Right renal pelvis (tissue), 4 donors: ENCODE results near the gene OR2A7. TPM values are rescaled to one million over a fixed set of nuclear protein-coding genes. Genes with fewer than 3 reads are reported as not detected.
"Not testable (repeated sequence)": the region's sequence is repeated elsewhere in the genome, so short reads cannot be mapped to it uniquely, and the experiment has no call there.

Experiments
- DNase-seq, 4 donors: peaks; one replicate each; pipeline ENCODE4 v3.0.0-alpha.2; 2013; ENCODE audit warnings: low read depth in 4 of 4, low spot score in 3 of 4, missing footprints in 1 of 4
- polyA plus RNA-seq, 4 donors: library from polyadenylated mRNA; unstranded; fragments of 120-200 nt; gene quantifications; one replicate each; pipeline ENCODE4 v1.2.1, GENCODE V29; 2013; ENCODE audit not compliant: insufficient read length in 4 of 4

OR2A7 gene
- 10 to 100 TPM in 2 of 4 donors, 1 to 10 TPM in 2; 7.8 to 15.2 (median 10.0) TPM for polyA plus RNA-seq

- DNase-seq = not testable (repeated sequence)
Measured at GRCh38 chr7:144264692-144265091, at the start of gene OR2A7. OR2A7 (minus strand) TSS chr7:144264792; CDS start chr7:144259628, 5,164 bp downstream.

DNA sequence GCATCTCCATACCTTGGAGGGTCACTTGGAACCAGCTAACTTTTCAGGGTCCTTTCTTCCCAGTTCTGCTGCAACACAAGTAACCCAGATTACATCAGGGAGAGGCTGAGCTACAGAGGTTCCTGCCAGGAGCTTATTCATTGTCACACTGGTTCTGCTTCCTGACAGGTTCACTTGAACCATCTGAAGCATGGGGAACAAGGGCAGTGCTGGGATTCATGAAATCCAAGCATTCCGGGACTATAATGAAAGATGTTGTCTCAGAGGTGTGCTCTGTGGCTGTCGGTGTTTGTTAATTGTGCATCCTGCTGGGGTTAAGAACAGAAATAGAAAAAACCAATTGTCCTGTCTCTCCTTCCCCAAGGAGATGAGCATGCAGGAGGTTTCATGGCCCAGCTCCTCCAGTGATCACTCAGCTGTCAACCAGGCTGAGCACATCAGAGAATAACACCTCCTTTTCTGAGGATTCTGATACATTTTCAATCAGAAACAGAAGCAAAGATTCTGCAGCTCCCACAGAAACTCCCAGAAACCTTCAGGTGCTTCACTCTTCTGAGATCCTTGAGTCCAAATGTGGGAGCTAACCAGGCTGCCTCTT is 47.4 kb upstream of the OR2A7 start, which contains the start of gene OR2A1:
TSS of gene OR2A1 (plus strand) at position 548 of the 598 bp plus-strand sequence. CDS start 5,706 bp downstream, outside the sequence.
- DNase-seq = not testable (repeated sequence)

DNA sequence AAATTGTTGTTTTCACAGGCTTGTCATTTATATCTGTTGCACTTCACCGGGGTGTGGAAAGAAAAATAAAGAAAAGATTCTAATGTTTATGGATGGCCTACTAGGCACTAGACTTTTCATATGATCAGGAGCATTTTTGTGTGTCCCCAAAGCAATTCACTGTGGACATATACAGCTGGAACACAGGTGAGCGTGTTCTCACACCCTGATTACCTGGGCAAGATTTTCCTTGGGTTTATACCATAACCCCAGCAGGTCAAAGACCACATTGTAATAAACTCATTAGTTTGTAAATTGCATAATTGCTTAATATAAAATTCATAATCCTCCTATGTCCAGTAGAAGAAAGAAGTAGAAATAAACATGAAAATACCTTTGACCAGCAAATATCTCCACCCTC is 46.6 kb upstream of the OR2A7 start:
- not testable (repeated sequence) for DNase-seq

DNA sequence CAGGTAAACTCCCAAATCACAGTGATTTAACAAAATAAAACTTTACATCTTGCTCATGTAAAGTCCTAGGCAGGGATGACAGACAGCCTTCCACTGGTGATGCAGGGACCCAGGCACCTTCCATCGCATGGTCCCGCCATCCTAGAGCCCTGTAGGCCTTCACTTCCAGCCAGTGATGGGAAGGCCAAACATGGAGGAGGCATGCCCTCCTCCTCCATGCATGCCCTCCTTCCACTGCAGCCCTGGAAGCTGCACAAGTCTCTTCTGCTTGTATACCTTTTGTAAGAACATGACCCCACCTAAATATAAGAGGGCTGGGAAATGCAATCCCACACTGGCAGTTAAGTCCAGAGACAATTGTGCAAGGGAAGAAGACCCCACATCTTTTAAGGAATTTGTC is 45.1 kb upstream of the OR2A7 start:
- not testable (repeated sequence) for DNase-seq

DNA sequence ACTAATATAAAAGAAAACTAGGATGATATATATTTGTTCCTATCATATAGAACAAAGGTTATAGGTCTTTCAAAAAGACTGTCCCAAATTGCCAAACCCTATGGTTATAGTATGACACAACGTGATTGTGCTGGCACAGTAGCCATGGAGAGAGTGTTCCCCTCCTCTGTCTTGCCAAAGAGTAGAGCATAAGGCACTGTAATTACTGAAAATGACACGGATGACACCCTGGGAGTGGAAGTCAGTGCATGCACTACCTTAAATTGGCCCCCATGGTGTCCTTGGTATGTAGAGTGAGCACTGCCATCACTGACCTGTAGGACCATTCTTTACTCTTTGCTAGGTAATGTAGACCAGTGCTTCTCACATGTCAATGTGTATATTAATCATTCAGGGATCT is 40.6 kb upstream of the OR2A7 start:
- not testable (repeated sequence) for DNase-seq

DNA sequence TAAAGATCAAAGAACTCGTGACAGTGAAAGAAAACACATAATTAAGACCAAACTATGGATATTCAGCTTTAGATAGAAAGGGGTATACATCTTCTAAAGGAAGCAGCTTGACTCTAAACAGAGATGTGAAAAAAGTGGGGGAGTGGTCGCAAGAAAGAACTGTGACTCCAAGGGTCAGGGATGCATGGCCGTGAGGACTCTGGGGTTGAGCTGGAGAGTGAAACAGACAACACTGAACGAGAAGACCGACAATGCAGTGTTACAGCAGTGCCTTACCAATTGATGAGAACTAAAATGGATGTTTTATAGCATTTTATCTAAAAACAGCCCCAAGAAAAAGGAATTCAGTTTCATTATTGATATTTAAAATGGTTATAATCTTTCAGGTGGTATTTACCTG is 39.0 kb upstream of the OR2A7 start:
- not testable (repeated sequence) for DNase-seq

DNA sequence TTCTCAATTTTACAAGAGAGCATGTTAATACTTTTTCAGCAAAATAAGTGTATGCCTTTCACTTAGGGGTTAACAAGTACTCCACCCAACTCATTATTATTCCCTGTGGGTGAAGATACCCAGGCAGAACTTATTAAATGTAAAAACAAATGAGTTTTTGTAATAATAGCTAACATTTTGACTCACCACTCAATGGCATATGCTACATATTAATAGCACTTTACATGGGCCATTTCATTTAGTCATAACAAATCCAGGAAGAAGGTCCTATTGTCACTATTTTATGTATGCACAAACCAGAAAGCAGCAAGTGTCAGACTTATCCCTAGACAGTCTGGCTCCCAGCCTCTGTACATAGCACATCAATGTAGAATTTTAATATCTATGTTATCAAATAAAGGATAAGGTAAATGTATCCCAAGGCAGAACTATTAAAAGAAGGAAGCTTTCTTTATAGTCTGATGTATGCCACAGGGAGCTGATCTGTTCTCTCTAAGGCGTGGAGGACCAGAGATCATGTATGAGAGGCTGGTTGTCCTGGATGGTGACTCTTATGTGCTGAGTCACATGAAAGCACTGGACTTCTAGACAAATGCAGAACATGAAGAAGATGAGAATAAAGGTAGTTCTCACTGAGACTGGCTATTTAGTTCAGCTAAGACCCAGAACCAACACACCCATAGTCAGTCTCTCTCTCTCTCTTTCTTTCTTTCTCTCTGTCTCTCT is 38.1 kb upstream of the OR2A7 start:
- DNase-seq = not testable (repeated sequence)

DNA sequence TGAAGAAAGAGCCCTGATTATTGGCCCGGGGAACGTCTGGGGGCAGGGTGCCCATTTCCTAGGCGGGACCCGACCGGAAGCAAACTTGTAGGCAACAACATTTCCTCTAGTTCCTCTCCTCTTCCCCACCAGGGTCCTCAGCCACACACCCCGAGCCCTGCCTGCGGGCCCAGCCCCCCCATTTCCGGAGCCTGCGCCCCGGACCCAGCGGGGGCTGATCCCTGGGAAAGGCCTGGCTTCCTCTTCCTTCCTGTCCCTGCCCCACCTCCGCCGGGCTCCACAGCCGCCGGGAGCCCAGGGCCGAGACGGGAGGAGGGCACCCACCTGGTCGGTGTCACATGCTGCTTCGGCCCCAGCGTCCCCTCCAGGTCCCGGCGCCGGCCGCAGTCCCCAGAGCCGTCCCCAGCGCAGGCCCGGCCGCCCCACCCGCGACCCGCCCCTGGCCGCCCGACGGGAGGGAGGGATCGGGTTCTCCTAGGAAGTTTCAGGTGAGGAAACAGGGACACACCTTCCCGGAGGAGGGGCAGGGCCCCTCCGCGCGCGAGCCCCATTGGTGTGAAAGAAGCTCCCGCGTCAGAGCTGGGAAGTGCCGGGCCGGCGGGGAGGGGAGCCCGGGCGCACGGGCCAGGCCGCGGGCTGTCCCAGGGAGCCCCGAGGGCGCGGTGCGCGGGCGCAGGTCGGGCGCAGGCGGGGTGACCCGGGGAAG is 29.4 kb upstream of the OR2A7 start:
- not testable (repeated sequence) for DNase-seq

DNA sequence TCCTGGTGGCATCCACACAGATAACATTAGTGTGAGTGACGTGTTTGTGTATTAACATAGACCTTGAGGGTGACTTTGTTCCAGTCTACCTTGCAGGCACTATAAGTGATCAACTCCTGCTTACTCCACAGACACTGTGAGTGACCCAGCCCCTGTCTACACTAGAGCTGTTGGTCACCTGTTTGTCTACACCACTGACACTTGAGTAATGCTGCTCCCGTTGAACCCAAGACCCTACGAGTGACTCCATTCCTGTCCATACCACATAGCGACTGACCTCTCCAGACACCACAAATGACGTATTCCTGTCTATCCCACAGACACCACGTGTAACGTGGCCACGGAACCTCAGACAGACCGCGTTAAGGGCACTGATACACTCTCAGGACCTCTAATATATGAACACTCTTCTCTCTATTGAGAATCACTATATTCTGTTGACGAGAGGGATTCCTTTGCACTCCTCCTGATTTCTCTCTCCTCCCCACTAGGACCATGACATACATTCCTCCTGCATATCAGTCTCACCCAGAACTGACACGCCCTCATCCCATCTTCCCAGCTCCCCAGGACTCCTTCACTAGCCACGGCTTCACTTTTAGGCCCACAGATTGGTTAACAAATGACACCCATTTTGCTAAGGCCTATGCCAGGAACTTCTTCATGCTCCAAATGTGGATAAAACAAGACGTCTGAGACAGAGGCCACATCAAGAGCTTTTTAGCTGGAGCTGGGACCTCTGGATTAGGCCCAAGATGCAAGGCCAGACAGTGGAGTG is 28.0 kb upstream of the OR2A7 start:
- not testable (repeated sequence) for DNase-seq

DNA sequence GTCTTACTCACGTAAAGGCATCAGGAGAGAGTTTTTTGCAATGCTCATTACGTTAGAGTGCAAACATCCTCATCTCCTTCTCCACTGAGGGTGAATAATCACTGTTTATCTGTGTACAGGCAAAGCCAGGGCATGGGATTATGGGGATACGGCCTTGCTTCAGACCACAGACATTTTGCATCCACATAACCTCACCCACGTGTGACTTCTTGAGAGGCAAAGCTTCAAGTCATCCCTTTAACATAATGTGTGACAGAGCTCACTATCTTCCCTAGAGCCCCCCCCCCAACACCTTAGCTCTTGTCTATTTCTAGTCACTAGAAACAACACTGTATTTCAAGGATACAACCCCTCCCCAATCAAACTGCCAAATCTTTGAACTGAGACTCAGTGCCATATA is 27.0 kb upstream of the OR2A7 start:
- DNase-seq = not testable (repeated sequence)

DNA sequence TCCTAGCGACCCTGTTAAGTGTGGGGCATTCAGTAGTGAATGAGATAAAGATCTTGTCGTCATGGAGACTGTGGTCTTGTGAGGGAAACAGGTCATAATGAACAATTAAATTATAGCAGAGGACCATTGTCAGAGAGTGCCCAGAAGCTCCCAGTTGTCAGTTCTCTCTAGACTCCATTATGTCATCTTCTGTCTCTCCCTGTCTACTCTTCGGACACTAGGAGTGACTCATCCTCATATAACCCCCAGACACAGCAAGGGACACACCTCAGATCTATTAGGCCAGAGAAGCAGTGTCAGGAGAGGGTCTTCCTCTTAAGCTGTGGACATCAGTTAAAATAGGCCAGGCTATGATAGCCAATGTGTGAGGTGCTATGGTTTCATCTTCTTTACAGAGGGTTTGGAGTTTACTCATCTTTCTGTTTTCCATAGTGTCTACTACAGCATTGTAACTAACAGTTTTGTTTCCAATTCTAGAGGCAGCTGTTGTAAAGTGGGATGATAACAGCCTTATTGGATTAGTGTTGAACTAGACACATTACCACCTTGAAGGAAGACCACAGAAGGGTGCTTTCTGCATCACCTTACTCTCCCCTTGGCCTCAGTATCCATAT is 22.7 kb upstream of the OR2A7 start:
- not testable (repeated sequence) for DNase-seq

GRCh38 chr7:144283716-144284115 is 19.1 kb upstream of the OR2A7 start:
- DNase-seq = not testable (repeated sequence)

DNA sequence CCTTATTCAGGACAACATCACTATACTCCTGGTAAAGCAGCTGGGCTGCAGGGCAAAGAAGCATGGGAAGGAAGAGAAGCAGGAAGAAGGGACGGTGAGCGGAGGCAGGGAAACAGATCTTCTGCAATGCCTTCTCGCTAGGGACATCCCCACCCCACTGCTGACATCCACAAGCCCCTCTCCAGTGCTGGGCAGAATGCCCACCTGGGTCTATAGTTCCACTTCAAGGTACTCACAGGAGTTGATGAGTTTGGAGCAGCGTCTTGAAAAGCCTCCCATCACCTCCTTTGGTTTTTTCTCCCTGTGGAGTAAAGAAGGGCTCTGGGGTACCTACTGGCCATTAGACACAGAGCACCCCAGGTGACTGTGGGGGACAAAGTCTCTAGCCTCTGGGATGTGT is 17.9 kb upstream of the OR2A7 start:
- DNase-seq = not testable (repeated sequence)

- not testable (repeated sequence) for DNase-seq
Measured at GRCh38 chr7:144281981-144282380, 17.4 kb upstream of the OR2A7 start.

GRCh38 chr7:144280010-144280409 is 15.4 kb upstream of the OR2A7 start:
- DNase-seq = not testable (repeated sequence)

DNA sequence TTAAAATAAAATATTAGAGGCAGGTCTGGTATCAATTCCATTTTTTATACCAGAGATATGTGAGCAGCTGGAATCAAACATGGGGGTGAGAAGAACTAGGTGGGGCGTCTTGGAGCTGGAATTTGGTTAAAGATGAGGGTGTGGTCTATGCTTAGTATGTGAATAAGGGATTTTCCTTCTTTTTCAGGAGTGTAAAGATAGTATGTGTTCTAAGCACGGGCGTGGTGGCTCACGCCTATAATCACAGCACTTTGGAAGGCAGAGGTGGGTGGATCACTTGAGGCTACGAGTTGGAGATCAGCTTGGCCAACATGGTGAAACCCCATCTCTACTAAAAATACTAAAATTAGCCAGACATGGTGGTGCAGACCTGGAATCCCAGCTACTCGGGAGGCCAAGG is 10.7 kb upstream of the OR2A7 start:
- DNase-seq = not testable (repeated sequence)

- DNase-seq = not testable (repeated sequence)
Measured at GRCh38 chr7:144269188-144269587, 4.6 kb upstream of the OR2A7 start, which contains the start of gene CTAGE8. CTAGE8 (minus strand) TSS chr7:144269288; CDS start chr7:144269250, 38 bp downstream.

DNA sequence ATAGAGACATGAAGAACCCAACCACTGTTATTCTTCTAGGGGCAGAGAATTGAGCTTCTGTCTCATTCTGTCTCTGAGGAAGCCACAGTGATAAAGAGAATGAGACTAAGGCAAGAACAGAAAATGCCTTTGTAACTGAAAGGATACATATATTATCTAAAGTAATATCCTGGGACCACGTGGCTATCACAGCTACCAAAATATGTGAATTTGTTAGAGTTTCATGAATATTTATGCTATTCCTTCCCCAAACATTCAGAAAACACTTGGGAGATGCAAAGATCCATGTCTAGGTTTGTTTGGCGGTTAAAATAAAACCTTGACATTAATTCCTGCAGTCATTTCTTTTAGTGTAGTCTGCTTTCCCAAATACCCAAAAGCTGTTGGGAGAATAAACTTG is 2.5 kb downstream of the OR2A7 start:
- not testable (repeated sequence) for DNase-seq

- not testable (repeated sequence) for DNase-seq
Measured at GRCh38 chr7:144259067-144259466, 5.5 kb downstream of the OR2A7 start.

DNA sequence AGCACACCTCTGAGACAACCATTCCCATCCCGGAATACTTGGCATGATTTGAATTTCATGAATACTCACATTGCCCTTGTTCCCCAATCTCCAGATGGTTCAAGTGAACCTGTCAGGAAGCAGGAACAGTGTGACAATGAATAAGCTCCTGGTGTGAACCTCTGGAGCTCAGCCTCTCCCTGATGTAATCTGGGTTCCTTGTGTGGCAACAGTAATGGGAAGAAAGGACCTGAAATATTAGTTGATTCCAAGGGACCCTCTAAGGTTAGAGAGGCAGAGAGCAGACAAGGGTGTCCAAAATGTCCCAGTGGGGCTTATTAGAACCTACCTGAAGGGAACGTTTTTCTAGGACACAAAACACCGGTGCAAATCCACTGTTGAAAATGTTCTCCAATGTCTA is 8.5 kb downstream of the OR2A7 start:
- no peak for DNase-seq
